Tibial nerve (tissue), 4 donors: Measurements from ENCODE around the gene MELK. TPM values are rescaled to one million over a fixed set of nuclear protein-coding genes. Genes with fewer than 3 reads are reported as not detected.
"Not testable (repeated sequence)": the region's sequence is repeated elsewhere in the genome, so short reads cannot be mapped to it uniquely, and the experiment has no call there.

ENCODE experiments used
- DNase-seq, 2 donors: peaks; one replicate each; pipeline ENCODE4 v3.0.0-alpha.2; 2019; ENCODE audit warnings: low spot score in 2 of 2
- H3K27ac ChIP-seq, 4 donors: fragments of 200-600 bp; sonication (generic) in 3 of 4; one replicate each; pipeline ENCODE4 v1.5.1; 2017 to 2019; ENCODE audit warnings: mild to moderate bottlenecking in 1 of 4
- H3K27me3 ChIP-seq, 2 donors: fragments of 200-600 bp; sonication (generic) in 1 of 2; one replicate each; pipeline versions ENCODE4 v1.5.1 to v1.6.0; 2017 to 2019
- H3K36me3 ChIP-seq, 3 donors: fragments of 200-600 bp; sonication (generic); one replicate each; pipeline ENCODE4 v1.5.1; 2018 to 2019
- H3K4me1 ChIP-seq, 4 donors: fragments of 200-600 bp; sonication (generic) in 3 of 4; one replicate each; pipeline ENCODE4 v1.5.1; 2017 to 2019
- H3K4me3 ChIP-seq, 4 donors: fragments of 200-600 bp; sonication (generic) in 3 of 4; one replicate each; pipeline ENCODE4 v1.5.1; 2017 to 2019; ENCODE audit warnings: mild to moderate bottlenecking in 1 of 4, moderate library complexity in 1 of 4
- H3K9me3 ChIP-seq, 4 donors: fragments of 200-600 bp; sonication (generic) in 3 of 4; one replicate each; pipeline ENCODE4 v1.5.1; 2017 to 2019
- EP300 ChIP-seq, 2 donors: sonication (generic); formaldehyde crosslinking; IDR thresholded peaks; one replicate each; pipeline ENCODE4 v1.6.1; 2017; ENCODE audit warnings: antibody characterized with exemption in 2 of 2, mild to moderate bottlenecking in 1 of 2
- POLR2A ChIP-seq, 2 donors: fragments of 450-650 bp; IDR thresholded peaks; one replicate each; pipeline ENCODE4 v1.6.1; 2017; ENCODE audit warnings: antibody characterized with exemption in 2 of 2, mild to moderate bottlenecking in 2 of 2, moderate library complexity in 2 of 2
- WGBS, 2 donors: methylation state at CpG; one replicate each; pipeline ENCODE4 v1.1.5; 2018; 5-methylcytosine and 5-hydroxymethylcytosine counted together
- total RNA-seq, 4 donors: library from RNA; depleted of rRNA; stranded (reverse); fragments of >200 nt; gene quantifications; one replicate each; pipeline ENCODE4 v1.1.0, GENCODE V29; 2016
- TF ChIP-seq, protein P1 (sequence below), 5 experiments: fragments of 200-600 bp in 3 of 5; fragments of 450-650 bp in 2 of 5; sonication (generic) in 3 of 5; IDR thresholded peaks; one replicate each; pipeline ENCODE4 v1.5.1; 2016 to 2019; ENCODE audit warnings: antibody characterized with exemption in 5 of 5, mild to moderate bottlenecking in 3 of 5, moderate library complexity in 2 of 5

The MELK gene
- total RNA-seq, 4 donors from 2014 or later: 0.22 to 1.2 (median 0.60) TPM; not detected in 1

GRCh38 chr9:36537861-36538260 lies 34.8 kb upstream of the MELK start:
- TF ChIP-seq, protein P1, sequence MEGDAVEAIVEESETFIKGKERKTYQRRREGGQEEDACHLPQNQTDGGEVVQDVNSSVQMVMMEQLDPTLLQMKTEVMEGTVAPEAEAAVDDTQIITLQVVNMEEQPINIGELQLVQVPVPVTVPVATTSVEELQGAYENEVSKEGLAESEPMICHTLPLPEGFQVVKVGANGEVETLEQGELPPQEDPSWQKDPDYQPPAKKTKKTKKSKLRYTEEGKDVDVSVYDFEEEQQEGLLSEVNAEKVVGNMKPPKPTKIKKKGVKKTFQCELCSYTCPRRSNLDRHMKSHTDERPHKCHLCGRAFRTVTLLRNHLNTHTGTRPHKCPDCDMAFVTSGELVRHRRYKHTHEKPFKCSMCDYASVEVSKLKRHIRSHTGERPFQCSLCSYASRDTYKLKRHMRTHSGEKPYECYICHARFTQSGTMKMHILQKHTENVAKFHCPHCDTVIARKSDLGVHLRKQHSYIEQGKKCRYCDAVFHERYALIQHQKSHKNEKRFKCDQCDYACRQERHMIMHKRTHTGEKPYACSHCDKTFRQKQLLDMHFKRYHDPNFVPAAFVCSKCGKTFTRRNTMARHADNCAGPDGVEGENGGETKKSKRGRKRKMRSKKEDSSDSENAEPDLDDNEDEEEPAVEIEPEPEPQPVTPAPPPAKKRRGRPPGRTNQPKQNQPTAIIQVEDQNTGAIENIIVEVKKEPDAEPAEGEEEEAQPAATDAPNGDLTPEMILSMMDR (IDR thresholded peaks at IDR 0.05): no peak
- TF ChIP-seq EP300 (IDR thresholded peaks at IDR 0.05) (no peak), POLR2A (IDR thresholded peaks at IDR 0.05) (no peak)
- H3K4me1 ChIP-seq: peaks cover 0 to under 1% (median 0%) of the 10 kb centered on the region in 4 donors
- H3K27ac ChIP-seq: no peak overlapping the region
- H3K27me3 ChIP-seq: no peaks in the 10 kb centered on the region
- 85 to 86% methylated on average over 4 of the region's 4 CpGs for WGBS, 2 donors
- no peaks in the 10 kb centered on the region for H3K9me3 ChIP-seq
- no peak overlapping the region for H3K4me3 ChIP-seq
- DNase-seq: no peak
- H3K36me3 ChIP-seq: no peaks in the 10 kb centered on the region

DNA sequence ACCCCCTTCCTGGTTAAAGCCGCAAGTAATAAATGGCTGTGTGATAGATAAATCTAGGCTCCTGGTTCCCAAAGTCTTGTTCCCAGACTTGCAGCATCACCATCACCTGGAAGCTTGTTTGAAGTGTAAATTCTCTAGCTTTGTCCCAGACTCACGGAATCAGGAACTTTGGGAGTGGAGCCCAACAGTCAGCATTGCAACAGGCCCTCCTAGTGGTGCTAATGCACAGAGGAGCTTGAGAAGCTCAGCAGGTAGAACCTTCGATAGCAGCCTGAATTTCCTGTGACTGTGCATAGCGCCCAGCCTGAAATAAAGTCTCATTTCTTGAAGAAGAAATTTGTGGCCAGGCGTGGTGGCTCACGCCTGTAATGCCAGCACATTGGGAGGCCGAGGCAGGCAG lies 30.3 kb upstream of the MELK start:
- H3K27ac ChIP-seq: peak overlapping the region in 1 of 4 donors; percentile 22
- no peaks in the 10 kb centered on the region for H3K36me3 ChIP-seq
- TF ChIP-seq, protein P1 (IDR thresholded peaks at IDR 0.05): no peak
- TF ChIP-seq POLR2A (IDR thresholded peaks at IDR 0.05) (no peak), EP300 (IDR thresholded peaks at IDR 0.05) (no peak)
- H3K4me1 ChIP-seq: peaks cover 0 to 9% (median 0%) of the 10 kb centered on the region in 4 donors
- H3K4me3 ChIP-seq: no peak overlapping the region
- H3K9me3 ChIP-seq: no peaks in the 10 kb centered on the region
- no peak for DNase-seq
- H3K27me3 ChIP-seq: no peaks in the 10 kb centered on the region
- WGBS, 2 donors: 90% methylated on average over 7 of the region's 7 CpGs

DNA sequence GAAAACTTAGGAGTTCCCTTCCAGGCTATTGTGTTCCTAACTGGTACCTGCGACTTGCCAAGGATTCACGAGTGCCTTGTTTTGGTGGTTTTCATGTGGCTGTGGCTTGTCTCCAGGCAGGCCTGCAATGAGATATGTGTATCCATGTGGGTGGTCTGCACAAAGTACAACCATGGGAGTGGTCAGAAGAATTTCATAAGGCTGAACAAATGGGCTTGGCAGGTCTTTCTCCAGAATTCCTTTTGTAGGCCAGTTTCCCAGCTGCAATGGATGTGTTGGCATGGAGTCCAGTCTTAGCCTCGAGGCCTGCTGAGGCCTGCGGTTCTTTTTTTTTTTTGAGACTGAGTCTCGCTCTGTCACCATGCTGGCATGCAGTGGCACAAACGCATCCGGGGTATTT lies 28.8 kb upstream of the MELK start:
- no peak overlapping the region for H3K4me3 ChIP-seq
- 46 to 57% methylated on average over 7 of the region's 7 CpGs for WGBS, 2 donors
- DNase-seq: peak; percentile 62 to 87
- H3K27me3 ChIP-seq: no peaks in the 10 kb centered on the region
- no peaks in the 10 kb centered on the region for H3K36me3 ChIP-seq
- TF ChIP-seq POLR2A (IDR thresholded peaks at IDR 0.05) (no peak), EP300 (IDR thresholded peaks at IDR 0.05) (peak; percentile 61 to 86)
- H3K4me1 ChIP-seq: peaks cover 0 to 9% (median 0%) of the 10 kb centered on the region in 4 donors
- no peaks in the 10 kb centered on the region for H3K9me3 ChIP-seq
- H3K27ac ChIP-seq: peak overlapping the region in 2 of 4 donors; percentile 56 to 73

- TF ChIP-seq, protein P1 (IDR thresholded peaks at IDR 0.05): no peak
- TF ChIP-seq EP300 (IDR thresholded peaks at IDR 0.05) (no peak), POLR2A (IDR thresholded peaks at IDR 0.05) (no peak)
- Histone ChIP-seq H3K27ac (no peak overlapping the region), H3K4me1 (peaks cover 0 to 9% (median 0%) of the 10 kb centered on the region in 4 donors), H3K36me3 (no peaks in the 10 kb centered on the region), H3K4me3 (no peak overlapping the region), H3K9me3 (no peaks in the 10 kb centered on the region), H3K27me3 (no peaks in the 10 kb centered on the region)
- 26 to 27% methylated on average over 3 of the region's 3 CpGs for WGBS, 2 donors
- no peak for DNase-seq
Observed at GRCh38 chr9:36547598-36547997, 25.1 kb upstream of the MELK start.

DNA sequence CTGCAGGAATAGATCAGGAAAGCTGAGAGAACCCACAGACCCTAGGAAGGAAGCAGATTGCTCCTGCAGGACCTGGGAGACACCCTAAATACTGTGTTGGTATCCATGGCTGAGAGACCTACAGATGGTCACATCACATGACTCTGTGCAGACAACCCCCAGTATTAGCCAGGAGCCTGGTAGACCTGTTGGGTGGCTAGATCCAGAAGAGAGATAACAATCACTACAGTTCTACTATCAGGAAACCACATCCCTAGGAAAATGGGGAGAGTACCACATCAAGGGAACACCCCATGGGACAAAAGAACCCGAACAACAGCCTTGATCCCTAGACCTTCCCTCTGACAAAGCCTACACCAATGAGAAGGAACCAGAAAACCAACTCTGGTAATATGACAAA lies 24.2 kb upstream of the MELK start:
- WGBS, 2 donors: 75 to 100% methylated on average over 1 of the region's 1 CpG
- Histone ChIP-seq H3K4me3 (no peak overlapping the region), H3K36me3 (no peaks in the 10 kb centered on the region), H3K4me1 (peaks cover 0 to 2% (median 0%) of the 10 kb centered on the region in 4 donors), H3K27me3 (no peaks in the 10 kb centered on the region), H3K9me3 (no peaks in the 10 kb centered on the region), H3K27ac (no peak overlapping the region)
- no peak for TF ChIP-seq EP300 (IDR thresholded peaks at IDR 0.05)
- no peak for TF ChIP-seq POLR2A (IDR thresholded peaks at IDR 0.05)
- TF ChIP-seq, protein P1 (IDR thresholded peaks at IDR 0.05): no peak
- no peak for DNase-seq

DNA sequence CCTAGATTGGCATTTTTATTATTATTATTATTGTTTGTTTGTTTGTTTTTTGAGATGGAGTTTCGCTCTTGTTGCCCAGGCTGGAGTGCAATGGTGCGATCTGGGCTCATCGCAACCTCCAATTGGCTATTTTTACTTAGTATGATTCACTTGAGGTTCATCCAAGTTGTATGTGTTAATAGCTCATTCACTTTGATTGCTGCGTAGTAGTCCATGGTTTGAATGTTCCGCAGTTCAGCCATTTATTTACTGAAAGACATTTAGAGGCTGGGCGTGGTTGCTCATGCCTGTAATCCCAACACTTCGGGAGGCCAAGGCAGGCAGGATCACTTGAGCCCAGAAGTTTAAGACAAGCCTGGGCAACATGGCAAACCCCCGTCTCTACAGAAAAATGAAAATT lies 22.6 kb upstream of the MELK start:
- H3K36me3 ChIP-seq: no peaks in the 10 kb centered on the region
- no peaks in the 10 kb centered on the region for H3K4me1 ChIP-seq
- no peak overlapping the region for H3K4me3 ChIP-seq
- TF ChIP-seq EP300 (IDR thresholded peaks at IDR 0.05): no peak
- TF ChIP-seq POLR2A (IDR thresholded peaks at IDR 0.05): no peak
- TF ChIP-seq, protein P1 (IDR thresholded peaks at IDR 0.05): no peak
- H3K27me3 ChIP-seq: no peaks in the 10 kb centered on the region
- H3K9me3 ChIP-seq: no peaks in the 10 kb centered on the region
- no peak overlapping the region for H3K27ac ChIP-seq
- no peak for DNase-seq
- WGBS, 2 donors: 95 to 96% methylated on average over 8 of the region's 8 CpGs

- not testable (repeated sequence) for H3K27me3 ChIP-seq, H3K4me1 ChIP-seq, H3K36me3 ChIP-seq, H3K9me3 ChIP-seq, H3K27ac ChIP-seq, DNase-seq, H3K4me3 ChIP-seq
- WGBS, 2 donors: 82 to 84% methylated on average over 10 of the region's 10 CpGs
Observed at GRCh38 chr9:36550631-36551098, 22.0 kb upstream of the MELK start.
